CD4-positive, alpha-beta T cell treated with Interleukin-15 for 1 hour (primary cell): Measurements from ENCODE around the gene INTS2.
"Not testable (repeated sequence)": the region's sequence is repeated elsewhere in the genome, so short reads cannot be mapped to it uniquely, and the experiment has no call there.

Source experiments
- DNase-seq: peaks from one replicate; pipeline ENCODE4 v3.0.0-alpha.2; 2020

Gene INTS2

GRCh38 chr17:61927208-61928100, at the start of gene INTS2:
Gene INTS2, minus strand, starts transcription at chr17:61927982. Its CDS starts 1,338 bp downstream, at chr17:61926644.
- DNase-seq: peak; percentile 95

- DNase-seq: no peak
Observed at GRCh38 chr17:61974115-61974514, 46.3 kb upstream of the INTS2 start.

GRCh38 chr17:61972311-61972710, 44.5 kb upstream of the INTS2 start:
- DNase-seq: no peak

GRCh38 chr17:61970030-61970429, 42.2 kb upstream of the INTS2 start:
- no peak for DNase-seq

GRCh38 chr17:61968757-61969156, 41.0 kb upstream of the INTS2 start:
- DNase-seq: no peak

- DNase-seq: no peak
Observed at GRCh38 chr17:61967729-61968128, 39.9 kb upstream of the INTS2 start.

- DNase-seq: no peak
Observed at GRCh38 chr17:61966191-61966590, 38.4 kb upstream of the INTS2 start.

- no peak for DNase-seq
Observed at GRCh38 chr17:61955619-61956018, 27.8 kb upstream of the INTS2 start.

- no peak for DNase-seq
Observed at GRCh38 chr17:61947367-61948078, 19.7 kb upstream of the INTS2 start.

GRCh38 chr17:61946359-61946758, 18.6 kb upstream of the INTS2 start:
- no peak for DNase-seq

GRCh38 chr17:61943117-61943516, 15.3 kb upstream of the INTS2 start:
- no peak for DNase-seq

GRCh38 chr17:61942085-61942484, 14.3 kb upstream of the INTS2 start:
- DNase-seq: no peak

- DNase-seq: no peak
Observed at GRCh38 chr17:61928101-61928436, 287 bp upstream of the INTS2 start.

- no peak for DNase-seq
Observed at GRCh38 chr17:61926826-61927207, 965 bp downstream of the INTS2 start.

GRCh38 chr17:61915162-61915561, 12.6 kb downstream of the INTS2 start:
- not testable (repeated sequence) for DNase-seq

GRCh38 chr17:61908292-61909037, 19.3 kb downstream of the INTS2 start:
- DNase-seq: no peak

GRCh38 chr17:61907361-61907760, 20.4 kb downstream of the INTS2 start:
- DNase-seq: no peak

- DNase-seq: peak; percentile 20
Observed at GRCh38 chr17:61904094-61904710, 23.6 kb downstream of the INTS2 start.

- DNase-seq: no peak
Observed at GRCh38 chr17:61903251-61903650, 24.5 kb downstream of the INTS2 start.

GRCh38 chr17:61897548-61898180, 30.1 kb downstream of the INTS2 start:
- DNase-seq: no peak

- no peak for DNase-seq
Observed at GRCh38 chr17:61895391-61895790, 32.4 kb downstream of the INTS2 start.

- not testable (repeated sequence) for DNase-seq
Observed at GRCh38 chr17:61894310-61894709, 33.5 kb downstream of the INTS2 start.

GRCh38 chr17:61887733-61888132, 40.0 kb downstream of the INTS2 start:
- not testable (repeated sequence) for DNase-seq
